SK-N-SH treated with all-trans-retinoic acid at 6 μM for 48 hours (cell line): ENCODE results near the gene C1orf159.

Source experiments
- ATAC-seq: fragments of 200-7000 bp; cut with Tn5 transposase; 3 replicates; pipeline ENCODE4 v1.9.1; 2020; ENCODE audit warnings: mild to moderate bottlenecking, moderate library complexity
- ARNTL ChIP-seq: fragments of 450-650 bp; formaldehyde crosslinking; IDR thresholded peaks from 2 replicates; pipeline ENCODE4 v1.5.0; 2020; ENCODE audit warnings: low read depth, mild to moderate bottlenecking, moderate library complexity, borderline replicate concordance
- BACH2 ChIP-seq: fragments of 250-450 bp; sonication (Bioruptor Pico); IDR thresholded peaks from 2 replicates; pipeline ENCODE4 v1.9.0; 2021; ENCODE audit warnings: mild to moderate bottlenecking, borderline replicate concordance
- CREB5 ChIP-seq: fragments of 250-450 bp; sonication (Bioruptor Pico); IDR thresholded peaks from 2 replicates; pipeline ENCODE4 v1.5.1; 2020; ENCODE audit warnings: low read depth, mild to moderate bottlenecking, moderate library complexity
- CSDC2 ChIP-seq: fragments of 250-450 bp; sonication (Bioruptor Pico); IDR thresholded peaks from 2 replicates; pipeline ENCODE4 v1.5.0; 2020; ENCODE audit warnings: mild to moderate bottlenecking, moderate library complexity
- CSRNP3 ChIP-seq: fragments of 250-450 bp; sonication (Bioruptor Pico); IDR thresholded peaks from 2 replicates; pipeline ENCODE4 v1.5.1; 2021; ENCODE audit warnings: mild to moderate bottlenecking, moderate library complexity
- ESRRG ChIP-seq: fragments of 250-450 bp; sonication (Bioruptor Pico); IDR thresholded peaks from 2 replicates; pipeline ENCODE4 v1.6.1; 2021; ENCODE audit warnings: mild to moderate bottlenecking
- GLIS3 ChIP-seq: fragments of 250-450 bp; sonication (Bioruptor Pico); IDR thresholded peaks from 2 replicates; pipeline ENCODE4 v1.5.0; 2020; ENCODE audit warnings: mild to moderate bottlenecking, moderate library complexity
- ISL1 ChIP-seq: fragments of 250-450 bp; sonication (Bioruptor Pico); IDR thresholded peaks from 2 replicates; pipeline ENCODE4 v2.1.2; 2022; ENCODE audit warnings: mild to moderate bottlenecking, moderate library complexity
- OSR1 ChIP-seq: fragments of 250-450 bp; sonication (Bioruptor Pico); IDR thresholded peaks from 2 replicates; pipeline ENCODE4 v1.8.0; 2022; ENCODE audit warnings: moderate library complexity, mild to moderate bottlenecking, inconsistent platforms
- POU6F1 ChIP-seq: fragments of 250-450 bp; sonication (Bioruptor Pico); IDR thresholded peaks from 2 replicates; pipeline ENCODE4 v1.8.0; 2021; ENCODE audit warnings: low read depth, mild to moderate bottlenecking, moderate library complexity, borderline replicate concordance
- PPARA ChIP-seq: fragments of 250-450 bp; sonication (Bioruptor Pico); IDR thresholded peaks from 2 replicates; pipeline ENCODE4 v1.5.0; 2020; ENCODE audit warnings: mild to moderate bottlenecking, borderline replicate concordance
- RARB ChIP-seq: fragments of 250-450 bp; sonication (Bioruptor Pico); IDR thresholded peaks from 2 replicates; pipeline ENCODE4 v1.8.0; 2021; ENCODE audit warnings: mild to moderate bottlenecking, moderate library complexity
- TCF4 ChIP-seq: fragments of 250-450 bp; sonication (Bioruptor Pico); IDR thresholded peaks from 2 replicates; pipeline ENCODE4 v1.8.0; 2021; ENCODE audit warnings: mild to moderate bottlenecking, moderate library complexity, borderline replicate concordance
- TSHZ2 ChIP-seq: fragments of 250-450 bp; sonication (Bioruptor Pico); IDR thresholded peaks from 2 replicates; pipeline ENCODE4 v1.5.0; 2020; ENCODE audit warnings: mild to moderate bottlenecking, moderate library complexity
- ZC3H10 ChIP-seq: fragments of 250-450 bp; sonication (Bioruptor Pico); IDR thresholded peaks from 2 replicates; pipeline ENCODE4 v1.5.1; 2021; ENCODE audit warnings: mild to moderate bottlenecking, moderate library complexity
- ZFP3 ChIP-seq: fragments of 250-450 bp; sonication (Bioruptor Pico); IDR thresholded peaks from 2 replicates; pipeline ENCODE4 v1.5.0; 2020; ENCODE audit warnings: mild to moderate bottlenecking, moderate library complexity
- ZFP30 ChIP-seq: fragments of 450-650 bp; formaldehyde crosslinking; IDR thresholded peaks from 2 replicates; pipeline ENCODE4 v1.5.0; 2022; ENCODE audit warnings: mild to moderate bottlenecking, moderate library complexity
- ZNF565 ChIP-seq: fragments of 450-650 bp; formaldehyde crosslinking; conservative IDR thresholded peaks from 2 replicates; pipeline ENCODE4 v1.5.0; 2020; ENCODE audit warnings: low read depth, mild to moderate bottlenecking, moderate library complexity
- ZNF70 ChIP-seq: fragments of 450-650 bp; formaldehyde crosslinking; IDR thresholded peaks from 2 replicates; pipeline ENCODE4 v1.5.0; 2020; ENCODE audit warnings: mild to moderate bottlenecking, moderate library complexity
- ZNF8 ChIP-seq: fragments of 450-650 bp; formaldehyde crosslinking; IDR thresholded peaks from 2 replicates; pipeline ENCODE4 v1.5.0; 2020; ENCODE audit warnings: mild to moderate bottlenecking, moderate library complexity

Gene C1orf159

GRCh38 chr1:1053682-1054081 lies 62.2 kb downstream of the C1orf159 start:
- TF ChIP-seq CSRNP3 (CRISPR knock-in tag) (no peak), TCF4 (CRISPR knock-in tag) (no peak), ZNF70 (CRISPR knock-in tag) (no peak), CREB5 (no peak), ZC3H10 (CRISPR knock-in tag) (no peak), ZNF565 (CRISPR knock-in tag) (no peak), ESRRG (CRISPR knock-in tag) (no peak), OSR1 (CRISPR knock-in tag) (no peak), ZFP3 (CRISPR knock-in tag) (no peak), PPARA (no peak)

GRCh38 chr1:1053022-1053421 lies 62.9 kb downstream of the C1orf159 start:
- ATAC-seq: no peak
- TF ChIP-seq ZC3H10 (CRISPR knock-in tag) (no peak), PPARA (no peak), CREB5 (no peak), ESRRG (CRISPR knock-in tag) (no peak), TCF4 (CRISPR knock-in tag) (no peak), ZFP30 (CRISPR knock-in tag) (no peak), ZNF565 (CRISPR knock-in tag) (no peak), CSDC2 (CRISPR knock-in tag) (no peak), ZNF8 (no peak), TSHZ2 (CRISPR knock-in tag) (no peak), BACH2 (CRISPR knock-in tag) (no peak), RARB (no peak), ISL1 (no peak), POU6F1 (CRISPR knock-in tag) (no peak), GLIS3 (no peak), ARNTL (CRISPR knock-in tag) (no peak), ZFP3 (CRISPR knock-in tag) (no peak), CSRNP3 (CRISPR knock-in tag) (no peak)
- TF ChIP-seq, all 23 proteins: peak for 0

More at GRCh38 chr1:1053682-1054081, 62.2 kb downstream of the C1orf159 start:
- ATAC-seq: no peak
